Suppressor macrophage treated with lipopolysaccharide for 1 hour (primary cell): Measurements from ENCODE around the gene GALK2.
"Not testable (repeated sequence)": the region's sequence is repeated elsewhere in the genome, so short reads cannot be mapped to it uniquely, and the experiment has no call there.

Experiments used
- DNase-seq, 3 donors: peaks; one replicate each; pipeline ENCODE4 v3.0.0-alpha.2; 2020 to 2022

Gene GALK2

GRCh38 chr15:49168016-49168415, 2.0 kb upstream of the GALK2 start:
- DNase-seq: no peak

GRCh38 chr15:49171790-49172189, 1.7 kb downstream of the GALK2 start:
- no peak for DNase-seq

GRCh38 chr15:49174902-49175301, 4.9 kb downstream of the GALK2 start:
- no peak for DNase-seq

GRCh38 chr15:49175582-49176397, 5.7 kb downstream of the GALK2 start:
- DNase-seq: not testable (repeated sequence)

- DNase-seq: no peak
Observed at GRCh38 chr15:49178497-49178896, 8.4 kb downstream of the GALK2 start.

GRCh38 chr15:49179433-49180190, 9.6 kb downstream of the GALK2 start:
- no peak for DNase-seq

GRCh38 chr15:49182128-49182527, 12.1 kb downstream of the GALK2 start:
- DNase-seq: no peak

- DNase-seq: not testable (repeated sequence)
Observed at GRCh38 chr15:49183741-49184140, 13.7 kb downstream of the GALK2 start.

- DNase-seq: no peak
Observed at GRCh38 chr15:49185473-49185872, 15.4 kb downstream of the GALK2 start.

GRCh38 chr15:49187549-49188245, 17.6 kb downstream of the GALK2 start:
- peak; percentile 27 to 38 (median 27) for DNase-seq

GRCh38 chr15:49188933-49189332, 18.9 kb downstream of the GALK2 start:
- no peak for DNase-seq

GRCh38 chr15:49189631-49190030, 19.6 kb downstream of the GALK2 start:
- no peak for DNase-seq

- peak; percentile 64 to 79 (median 77) for DNase-seq
Observed at GRCh38 chr15:49190586-49190985, 20.5 kb downstream of the GALK2 start.

- no peak for DNase-seq
Observed at GRCh38 chr15:49191892-49192291, 21.8 kb downstream of the GALK2 start.

- no peak for DNase-seq
Observed at GRCh38 chr15:49196856-49197255, 26.8 kb downstream of the GALK2 start.

- no peak for DNase-seq
Observed at GRCh38 chr15:49199666-49200065, 29.6 kb downstream of the GALK2 start.

- DNase-seq: no peak
Observed at GRCh38 chr15:49200347-49200746, 30.3 kb downstream of the GALK2 start.

GRCh38 chr15:49208102-49208501, 38.1 kb downstream of the GALK2 start:
- not testable (repeated sequence) for DNase-seq

- DNase-seq: no peak
Observed at GRCh38 chr15:49212897-49213296, 42.9 kb downstream of the GALK2 start.

GRCh38 chr15:49215768-49216739, 46.0 kb downstream of the GALK2 start:
- no peak for DNase-seq

- no peak for DNase-seq
Observed at GRCh38 chr15:49223536-49224274, 53.7 kb downstream of the GALK2 start.
